BLaER1 treated with 17β-estradiol and CSF1 and Interleukin-3, amounts not matched to agents 10 nM and 100 nM (cell line): ENCODE results near the gene ZNF700.
A peak's percentile ranks its signal among the peaks of the same experiment; 100 is the strongest.
"Not testable (repeated sequence)": the region's sequence is repeated elsewhere in the genome, so short reads cannot be mapped to it uniquely, and the experiment has no call there.

Source experiments
- H3K27ac ChIP-seq, 11 experiments: shearing (Covaris generic); formaldehyde crosslinking; 2 replicates each; pipeline ENCODE4 v1.8.1; 2022
- H3K27me3 ChIP-seq, 11 experiments: shearing (Covaris generic); formaldehyde crosslinking; 2 replicates each; pipeline ENCODE4 v1.8.1; 2022
- H3K36me3 ChIP-seq, 11 experiments: shearing (Covaris generic); formaldehyde crosslinking; 2 replicates each; pipeline ENCODE4 v1.8.1; 2022
- H3K4me1 ChIP-seq, 10 experiments: shearing (Covaris generic); formaldehyde crosslinking; 2 replicates each; pipeline ENCODE4 v1.8.1; 2022
- H3K4me2 ChIP-seq, 11 experiments: shearing (Covaris generic); formaldehyde crosslinking; 2 replicates each; pipeline ENCODE4 v1.8.1; 2022
- H3K4me3 ChIP-seq, 10 experiments: shearing (Covaris generic); formaldehyde crosslinking; 2 replicates each; pipeline ENCODE4 v1.8.1; 2022
- H3K9ac ChIP-seq, 11 experiments: shearing (Covaris generic); formaldehyde crosslinking; 2 replicates each; pipeline ENCODE4 v1.8.1; 2022
- H3K9me3 ChIP-seq, 11 experiments: shearing (Covaris generic); formaldehyde crosslinking; replicated peaks in 1 of 11; 2 replicates each; pipeline ENCODE4 v1.8.1; 2022
- H4K20me1 ChIP-seq, 11 experiments: shearing (Covaris generic); formaldehyde crosslinking; 2 replicates each; pipeline ENCODE4 v1.8.1; 2022
- Cebpa-rat ChIP-seq, 11 experiments: shearing (Covaris generic); IDR thresholded peaks; 2 replicates each; pipeline ENCODE4 v1.8.1; 2022

ZNF700 gene

DNA sequence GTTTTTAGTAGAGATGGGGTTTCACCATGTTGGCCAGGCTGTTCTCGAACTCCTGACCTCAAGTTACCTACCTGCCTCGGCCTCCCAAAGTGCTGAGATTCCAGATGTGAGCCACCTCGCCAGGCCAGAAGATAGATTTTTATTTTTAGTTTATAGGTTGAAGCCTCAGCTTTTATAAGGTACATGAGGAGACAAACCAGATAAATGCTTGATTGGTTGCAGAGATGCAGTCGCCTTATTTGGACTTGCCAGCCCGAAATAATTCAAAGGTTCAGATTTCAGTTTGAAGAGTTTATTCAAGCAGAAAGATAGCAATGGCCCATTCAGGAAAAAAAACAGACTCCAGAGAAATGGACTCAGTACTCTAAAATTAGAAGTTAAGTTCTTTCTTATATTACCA is 34.3 kb upstream of the ZNF700 start:
- Histone ChIP-seq H3K36me3 (peaks cover 31 to 62% (median 52%) of the 10 kb centered on the region in 11 experiments), H3K4me1 (peaks cover 19 to 39% (median 30%) of the 10 kb centered on the region in 10 experiments), H3K4me2 (peak overlapping the region in 6 of 11 experiments; percentile 83 to 97 (median 91); a peak in 7 of 22 replicates), H3K4me3 (peak overlapping the region in 3 of 10 experiments; percentile 9 to 35 (median 31); a peak in 2 of 20 replicates), H4K20me1 (no peaks in the 10 kb centered on the region), H3K27me3 (no peaks in the 10 kb centered on the region), H3K27ac (no peak overlapping the region), H3K9me3 (peaks cover 57 to 75% (median 65%) of the 10 kb centered on the region in 11 experiments), H3K9ac (no peak overlapping the region)
- TF ChIP-seq Cebpa-rat (IDR thresholded peaks at IDR 0.05), result no peak

DNA sequence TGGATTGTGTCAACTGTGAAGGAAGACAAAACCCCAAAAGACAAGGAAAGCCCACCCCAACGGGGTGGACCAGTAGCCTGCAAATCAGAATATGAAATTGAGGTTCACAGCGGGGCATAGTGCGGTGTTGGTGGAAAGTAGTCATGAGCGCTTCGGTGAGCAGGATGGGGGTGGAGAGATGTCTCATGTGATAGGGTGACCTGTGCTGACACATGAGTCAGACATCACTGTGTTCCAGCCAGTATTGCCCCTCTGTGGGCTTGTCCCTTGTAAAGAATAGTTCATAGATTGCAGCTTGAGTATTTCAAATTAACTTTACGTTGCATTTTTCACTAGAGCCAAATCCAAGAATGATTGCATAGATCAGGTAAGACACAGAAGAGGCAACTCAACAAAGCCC is 30.1 kb upstream of the ZNF700 start:
- Histone ChIP-seq H3K36me3 (peaks cover 48 to 94% (median 88%) of the 10 kb centered on the region in 11 experiments), H3K9me3 (peaks cover 91 to 100% (median 99%) of the 10 kb centered on the region in 11 experiments), H3K9ac (no peak overlapping the region), H3K27ac (no peak overlapping the region), H3K4me2 (no peak overlapping the region), H3K4me1 (peaks cover 0 to 17% (median 9%) of the 10 kb centered on the region in 10 experiments; a peak in 12 of 20 replicates), H3K4me3 (peak overlapping the region in 3 of 10 experiments; percentile 7 to 25 (median 15); a peak in 3 of 20 replicates), H4K20me1 (no peaks in the 10 kb centered on the region), H3K27me3 (no peaks in the 10 kb centered on the region)
- TF ChIP-seq Cebpa-rat (IDR thresholded peaks at IDR 0.05), result no peak

DNA sequence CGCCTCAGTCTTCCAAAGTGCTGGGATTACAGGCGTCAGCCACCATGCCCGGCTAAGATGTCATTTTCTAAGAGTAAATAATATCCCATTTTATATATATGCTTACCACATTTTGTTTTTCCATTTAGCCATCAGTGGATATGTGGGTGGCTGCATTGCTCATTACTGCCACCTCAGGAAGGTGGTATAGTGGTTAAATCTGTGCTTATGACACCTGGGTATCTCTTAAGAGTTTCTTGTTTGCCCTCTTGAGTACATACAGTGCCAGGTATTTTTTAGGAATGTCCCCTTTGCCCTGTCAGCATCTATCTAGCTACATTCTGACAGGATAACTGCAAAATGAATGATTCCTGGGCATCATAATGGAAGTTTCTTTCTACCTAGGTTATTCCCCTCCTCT is 22.7 kb upstream of the ZNF700 start:
- Histone ChIP-seq H3K27me3 (peaks cover 0 to 6% (median 0%) of the 10 kb centered on the region in 11 experiments; a peak in 1 of 22 replicates), H3K36me3 (peaks cover 72 to 99% (median 94%) of the 10 kb centered on the region in 11 experiments), H3K9me3 (peaks cover 99 to 100% (median 100%) of the 10 kb centered on the region in 11 experiments), H3K4me2 (no peak overlapping the region), H3K27ac (no peak overlapping the region), H3K4me1 (no peaks in the 10 kb centered on the region), H4K20me1 (no peaks in the 10 kb centered on the region), H3K9ac (no peak overlapping the region), H3K4me3 (peak overlapping the region in 8 of 10 experiments; percentile 3 to 33 (median 14); a peak in 7 of 20 replicates)
- TF ChIP-seq Cebpa-rat (IDR thresholded peaks at IDR 0.05), result no peak

DNA sequence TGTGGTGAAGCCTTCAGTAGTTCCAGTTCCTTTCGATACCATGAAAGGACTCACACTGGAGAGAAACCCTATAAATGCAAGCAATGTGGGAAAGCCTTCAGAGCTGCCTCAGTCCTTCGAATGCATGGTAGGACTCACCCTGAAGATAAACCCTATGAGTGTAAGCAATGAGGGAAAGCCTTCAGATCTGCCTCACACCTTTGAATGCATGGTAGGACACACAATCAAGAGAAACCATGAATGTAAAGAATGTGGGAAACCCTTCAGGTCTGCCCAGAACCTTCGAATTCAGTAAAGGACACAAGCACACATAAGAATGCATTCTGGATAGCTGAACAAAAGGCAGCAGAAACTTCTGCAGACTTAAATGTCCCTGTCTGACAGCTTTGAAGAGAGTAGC is 19.0 kb upstream of the ZNF700 start:
- Histone ChIP-seq H3K9ac (no peak overlapping the region), H3K36me3 (peaks cover 52 to 62% (median 60%) of the 10 kb centered on the region in 11 experiments), H3K4me1 (no peaks in the 10 kb centered on the region), H3K27ac (no peak overlapping the region), H3K9me3 (peaks cover 85 to 97% (median 94%) of the 10 kb centered on the region in 11 experiments), H3K4me2 (no peak overlapping the region), H3K4me3 (peak overlapping the region; percentile 24 to 54 (median 38)), H3K27me3 (peaks cover 0 to 6% (median 0%) of the 10 kb centered on the region in 11 experiments; a peak in 1 of 22 replicates), H4K20me1 (no peaks in the 10 kb centered on the region)
- TF ChIP-seq Cebpa-rat (IDR thresholded peaks at IDR 0.05), result no peak

DNA sequence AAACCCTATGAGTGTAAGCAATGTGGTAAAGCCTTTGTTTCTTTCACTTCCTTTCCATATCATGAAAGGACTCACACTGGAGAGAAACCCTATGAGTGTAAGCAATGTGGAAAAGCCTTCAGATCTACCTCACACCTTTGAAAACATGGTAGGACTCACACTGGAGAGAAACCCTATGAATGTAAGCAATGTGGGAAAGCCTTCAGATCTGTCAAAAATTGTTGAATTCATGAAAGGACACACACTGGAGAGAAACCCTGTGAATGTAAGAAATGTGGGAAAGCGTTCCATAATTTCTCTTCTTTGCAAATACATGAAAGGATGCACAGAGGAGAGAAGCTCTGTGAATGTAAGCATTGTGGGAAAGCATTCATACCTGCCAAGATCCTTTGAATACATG is 13.0 kb upstream of the ZNF700 start:
- peaks cover 26 to 49% (median 46%) of the 10 kb centered on the region in 11 experiments for H3K36me3 ChIP-seq

DNA sequence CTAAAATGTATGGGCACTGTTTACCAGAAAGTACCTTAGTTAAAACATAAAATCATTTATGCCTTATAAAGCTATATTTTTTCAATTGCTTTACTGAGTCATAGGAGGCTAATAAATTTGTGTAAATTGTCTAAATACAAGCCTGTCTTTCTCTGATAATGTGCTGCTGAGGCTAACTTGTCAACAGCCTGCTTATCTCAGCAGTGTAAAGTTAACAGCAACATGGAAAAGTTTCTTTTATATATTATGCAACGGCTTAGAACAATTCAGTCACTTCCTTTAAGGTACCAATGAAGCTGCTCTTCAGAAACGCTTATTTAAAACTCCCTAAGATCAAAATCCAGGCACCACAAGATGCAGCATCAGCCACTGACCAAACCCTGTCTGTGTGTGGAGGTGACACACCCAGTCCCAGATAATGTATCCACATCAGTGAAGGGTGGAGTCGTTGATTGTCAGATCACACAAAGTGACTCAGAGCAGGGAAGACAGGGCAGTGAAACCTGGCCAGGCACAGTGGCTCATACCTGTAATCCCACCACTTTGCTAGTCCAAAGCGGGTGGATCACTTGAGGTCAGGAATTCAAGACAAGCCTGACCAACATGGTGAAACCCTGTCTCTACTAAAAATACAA is 10.4 kb upstream of the ZNF700 start:
- H3K4me1 ChIP-seq, H3K4me2 ChIP-seq, H3K27ac ChIP-seq, H3K27me3 ChIP-seq, H4K20me1 ChIP-seq, H3K4me3 ChIP-seq, H3K9ac ChIP-seq: not testable (repeated sequence)
- peaks cover 56 to 68% (median 60%) of the 10 kb centered on the region in 11 experiments for H3K9me3 ChIP-seq
- H3K36me3 ChIP-seq, result peaks cover 26 to 47% (median 45%) of the 10 kb centered on the region in 11 experiments

More for the DNA sequence above, 13.0 kb upstream of the ZNF700 start:
- H3K27ac ChIP-seq, H3K9ac ChIP-seq, H3K4me2 ChIP-seq, H3K27me3 ChIP-seq, H4K20me1 ChIP-seq, H3K4me1 ChIP-seq: not testable (repeated sequence)
- Histone ChIP-seq H3K9me3 (peaks cover 73 to 86% (median 83%) of the 10 kb centered on the region in 11 experiments), H3K4me3 (0 out of 20 replicates have a peak overlapping the region, but pooled peaks of 3 of the 10 experiments have one; percentile 11 to 26 (median 19))

DNA sequence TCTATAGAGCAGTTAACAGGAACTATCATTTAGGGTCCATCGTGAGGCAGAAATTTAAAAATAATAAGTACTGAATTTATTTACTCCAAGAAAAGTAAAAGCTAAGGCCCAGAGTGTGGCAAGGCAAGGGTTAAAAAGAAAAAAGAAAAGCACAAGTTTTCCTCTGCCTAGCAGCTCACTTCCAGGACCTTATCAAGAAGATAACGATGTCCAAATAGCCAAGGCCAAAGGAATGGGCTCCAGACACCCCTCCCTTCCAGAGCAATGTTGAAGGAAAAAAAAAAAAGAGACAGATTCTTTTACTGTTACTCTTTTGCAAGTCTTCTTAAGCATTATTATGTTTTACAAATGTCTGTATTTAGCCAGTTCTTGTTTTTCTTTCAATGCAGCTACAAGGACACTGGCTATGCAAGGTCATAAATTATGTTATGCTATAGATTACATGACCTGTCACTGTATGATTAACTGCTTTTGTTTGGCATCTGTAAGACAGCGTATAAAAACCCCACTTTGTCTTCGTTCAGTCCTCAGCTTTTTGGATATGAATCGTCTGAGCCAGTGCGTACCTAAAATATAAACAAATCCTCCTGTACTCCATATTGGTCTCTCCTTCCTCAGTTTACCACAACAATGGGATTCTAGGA is 2.9 kb upstream of the ZNF700 start:
- Histone ChIP-seq H3K4me1 (peaks cover 15 to 31% (median 19%) of the 10 kb centered on the region in 10 experiments), H3K9me3 (peaks cover under 1 to 10% (median 3%) of the 10 kb centered on the region in 11 experiments; a peak in 14 of 22 replicates), H3K27me3 (no peaks in the 10 kb centered on the region), H3K36me3 (peaks cover 0 to 4% (median 1%) of the 10 kb centered on the region in 11 experiments; a peak in 8 of 22 replicates), H3K4me2 (no peak overlapping the region), H4K20me1 (peaks cover 0 to 7% (median 0%) of the 10 kb centered on the region in 11 experiments; a peak in 5 of 22 replicates), H3K27ac (no peak overlapping the region), H3K9ac (no peak overlapping the region), H3K4me3 (no peak overlapping the region)
- no peak for TF ChIP-seq Cebpa-rat (IDR thresholded peaks at IDR 0.05)

DNA sequence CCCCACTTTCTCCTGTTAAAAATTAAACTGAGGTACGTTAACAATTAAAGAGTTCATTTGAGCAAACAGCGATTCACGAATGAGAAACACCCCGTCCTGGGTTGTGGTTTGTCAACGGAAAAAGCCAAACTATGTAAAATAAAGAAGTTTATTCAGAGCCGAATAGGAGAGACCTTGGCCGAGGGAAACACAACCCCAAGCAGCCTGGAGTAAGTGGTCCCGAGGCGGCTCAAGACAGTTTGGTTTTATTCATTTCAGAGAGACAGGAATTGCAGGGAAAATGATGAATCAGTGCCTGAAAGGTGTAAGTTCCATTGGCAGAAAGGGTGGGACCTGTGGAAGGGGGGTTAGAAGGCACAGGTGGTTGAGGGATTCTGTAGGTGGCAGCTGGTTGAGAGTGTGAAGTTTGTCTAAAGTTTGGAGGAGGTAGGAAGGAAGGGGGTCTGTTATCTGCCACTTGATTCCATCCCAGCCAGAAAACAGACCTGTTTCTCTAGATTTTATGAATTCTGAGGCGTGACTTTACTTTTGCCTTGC is 812 bp downstream of the ZNF700 start:
- H3K27ac ChIP-seq, result peak overlapping the region; percentile 91 to 98 (median 96)
- peak overlapping the region; percentile 77 to 98 (median 92) for H3K4me3 ChIP-seq
- peaks cover 23 to 40% (median 37%) of the 10 kb centered on the region in 11 experiments for H3K36me3 ChIP-seq
- peak overlapping the region; percentile 92 to 98 (median 94) for H3K9ac ChIP-seq
- H3K4me2 ChIP-seq, result peak overlapping the region; percentile 86 to 100 (median 96)
- peaks cover 19 to 34% (median 26%) of the 10 kb centered on the region in 10 experiments for H3K4me1 ChIP-seq
- H4K20me1 ChIP-seq, H3K27me3 ChIP-seq: not testable (repeated sequence)
- H3K9me3 ChIP-seq, result peaks cover 34 to 41% (median 39%) of the 10 kb centered on the region in 11 experiments

DNA sequence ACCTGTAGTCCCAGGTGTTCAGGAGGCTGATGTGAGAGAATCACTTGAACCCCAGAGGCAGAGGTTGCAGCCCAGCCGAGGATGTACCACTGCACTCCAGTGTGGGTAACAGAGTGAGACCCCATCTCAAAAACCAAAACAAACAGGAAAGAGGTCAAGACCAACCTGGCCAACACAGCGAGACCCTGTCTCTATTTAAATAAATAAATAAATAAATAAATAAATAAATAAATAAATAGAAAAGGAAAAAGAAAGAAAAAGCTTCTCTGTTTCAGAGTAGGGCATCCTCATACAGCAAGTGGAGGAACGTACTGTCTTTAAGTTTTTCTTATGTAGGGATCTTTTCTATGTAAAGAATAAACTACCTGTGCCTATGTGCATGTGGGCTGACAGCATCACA is 2.3 kb downstream of the ZNF700 start:
- TF ChIP-seq Cebpa-rat (IDR thresholded peaks at IDR 0.05), result no peak
- Histone ChIP-seq H3K36me3 (peaks cover 32 to 55% (median 52%) of the 10 kb centered on the region in 11 experiments), H3K27me3 (no peaks in the 10 kb centered on the region), H3K4me2 (peak overlapping the region; percentile 86 to 100 (median 96)), H3K9ac (no peak overlapping the region), H3K9me3 (peaks cover 49 to 56% (median 54%) of the 10 kb centered on the region in 11 experiments), H3K4me1 (peaks cover 19 to 44% (median 27%) of the 10 kb centered on the region in 10 experiments), H3K4me3 (peak overlapping the region in 8 of 10 experiments; percentile 77 to 98 (median 92); a peak in 8 of 20 replicates), H4K20me1 (peaks cover 0 to 7% (median 0%) of the 10 kb centered on the region in 11 experiments; a peak in 5 of 22 replicates), H3K27ac (no peak overlapping the region)
